Measurements from ENCODE around the gene OR9Q2. TPM values are rescaled to one million over a fixed set of nuclear protein-coding genes. Genes with fewer than 3 reads are reported as not detected.

OR9Q2 gene
- total RNA-seq, 2 experiments from 2014 or later = not detected

- no peaks in the 10 kb centered on the region for H4K20me1 ChIP-seq (ENCODE audit: insufficient read depth, low read length)
- H3K4me3 ChIP-seq (ENCODE audit: low read depth, low read length, poor library complexity, severe bottlenecking) = no peak overlapping the region
- no peak overlapping the region for H2AFZ ChIP-seq (ENCODE audit: low read length)
- H3K4me1 ChIP-seq (ENCODE audit: insufficient read depth, low read length, poor library complexity, severe bottlenecking) = no peaks in the 10 kb centered on the region
- H3K9me3 ChIP-seq (ENCODE audit: low read length) = no peaks in the 10 kb centered on the region
- no peaks in the 10 kb centered on the region for H3K9me2 ChIP-seq (ENCODE audit: insufficient read depth, low read length)
- CTCF ChIA-PET (ENCODE audit: unreplicated experiment) = no interaction called here
- no peak for DNase-seq (ENCODE audit: low spot score)
- no peaks in the 10 kb centered on the region for H3K79me2 ChIP-seq (ENCODE audit: insufficient read depth, low read depth, low read length)
- H3K27ac ChIP-seq (ENCODE audit: low read depth, low read length, poor library complexity, severe bottlenecking) = no peak overlapping the region
- intact Hi-C loops (cut with micrococcal nuclease; ENCODE audit: unreplicated experiment) = no loop called here
- TF ChIP-seq EZH2phosphoT487 (IDR thresholded peaks at IDR 0.05; ENCODE audit: borderline replicate concordance, low read depth, low read length) (no peak), CTCF (conservative IDR thresholded peaks at IDR 0.05; ENCODE audit: low read length) (no peak)
- H3K4me2 ChIP-seq (ENCODE audit: low read length) = no peak overlapping the region
- POLR2A ChIA-PET = no interaction called here
- H3K36me3 ChIP-seq (ENCODE audit: insufficient read depth, low read length) = no peaks in the 10 kb centered on the region
- BruUV-seq (replicated peaks) = no TSS peak
These were observed 1.9 kb upstream of the OR9Q2 start for GRCh38 chr11:58186938-58187337.

GRCh38 chr11:58192229-58192628, 3.4 kb downstream of the OR9Q2 start:
- Histone ChIP-seq H2AFZ (ENCODE audit: low read length) (no peak overlapping the region), H3K4me3 (ENCODE audit: low read depth, low read length, poor library complexity, severe bottlenecking) (no peak overlapping the region), H3K9me2 (ENCODE audit: insufficient read depth, low read length) (no peaks in the 10 kb centered on the region), H3K27ac (ENCODE audit: low read depth, low read length, poor library complexity, severe bottlenecking) (no peak overlapping the region), H3K79me2 (ENCODE audit: insufficient read depth, low read depth, low read length) (no peaks in the 10 kb centered on the region), H3K4me1 (ENCODE audit: insufficient read depth, low read length, poor library complexity, severe bottlenecking) (no peaks in the 10 kb centered on the region), H3K4me2 (ENCODE audit: low read length) (no peak overlapping the region), H4K20me1 (ENCODE audit: insufficient read depth, low read length) (no peaks in the 10 kb centered on the region), H3K9me3 (ENCODE audit: low read length) (no peaks in the 10 kb centered on the region), H3K36me3 (ENCODE audit: insufficient read depth, low read length) (no peaks in the 10 kb centered on the region)
- TF ChIP-seq CTCF (conservative IDR thresholded peaks at IDR 0.05; ENCODE audit: low read length) = no peak
- TF ChIP-seq EZH2phosphoT487 (IDR thresholded peaks at IDR 0.05; ENCODE audit: borderline replicate concordance, low read depth, low read length) = no peak
- intact Hi-C loops (cut with micrococcal nuclease; ENCODE audit: unreplicated experiment) = no loop called here
- POLR2A ChIA-PET = no interaction called here
- BruUV-seq (replicated peaks) = no TSS peak
- DNase-seq (ENCODE audit: low spot score) = no peak
- CTCF ChIA-PET (ENCODE audit: unreplicated experiment) = no interaction called here

DNA sequence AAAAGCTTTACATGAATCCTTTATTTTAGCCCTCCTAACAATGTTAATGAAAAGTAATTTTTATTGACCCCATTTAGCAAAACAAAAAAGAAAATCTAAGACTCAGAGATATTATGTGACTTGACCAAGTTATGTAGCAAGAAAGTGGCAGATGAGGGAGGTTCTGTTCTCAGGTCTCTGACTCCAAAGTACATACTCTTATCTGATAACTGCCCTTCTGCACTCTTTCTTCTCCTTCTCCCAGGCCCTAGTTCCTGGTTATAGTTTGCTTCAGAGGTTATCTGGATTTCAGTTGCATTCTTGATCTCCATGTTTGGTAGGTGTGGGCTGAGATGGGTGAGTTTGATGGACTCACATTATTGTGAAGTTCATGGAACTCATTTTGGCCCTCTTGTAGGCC, 4.5 kb downstream of the OR9Q2 start:
- no peak overlapping the region for H3K27ac ChIP-seq (ENCODE audit: low read depth, low read length, poor library complexity, severe bottlenecking)
- no peaks in the 10 kb centered on the region for H3K9me2 ChIP-seq (ENCODE audit: insufficient read depth, low read length)
- BruUV-seq (replicated peaks) = no TSS peak
- no peaks in the 10 kb centered on the region for H3K4me1 ChIP-seq (ENCODE audit: insufficient read depth, low read length, poor library complexity, severe bottlenecking)
- no peaks in the 10 kb centered on the region for H3K36me3 ChIP-seq (ENCODE audit: insufficient read depth, low read length)
- TF ChIP-seq CTCF (conservative IDR thresholded peaks at IDR 0.05; ENCODE audit: low read length) (no peak), EZH2phosphoT487 (IDR thresholded peaks at IDR 0.05; ENCODE audit: borderline replicate concordance, low read depth, low read length) (no peak)
- no peaks in the 10 kb centered on the region for H3K9me3 ChIP-seq (ENCODE audit: low read length)
- no peaks in the 10 kb centered on the region for H3K79me2 ChIP-seq (ENCODE audit: insufficient read depth, low read depth, low read length)
- no peak overlapping the region for H3K4me3 ChIP-seq (ENCODE audit: low read depth, low read length, poor library complexity, severe bottlenecking)
- ChIA-PET CTCF (ENCODE audit: unreplicated experiment) (no interaction called here), POLR2A (no interaction called here)
- DNase-seq (ENCODE audit: low spot score) = no peak
- H4K20me1 ChIP-seq (ENCODE audit: insufficient read depth, low read length) = no peaks in the 10 kb centered on the region
- no peak overlapping the region for H2AFZ ChIP-seq (ENCODE audit: low read length)
- no peak overlapping the region for H3K4me2 ChIP-seq (ENCODE audit: low read length)
- intact Hi-C loops (cut with micrococcal nuclease; ENCODE audit: unreplicated experiment) = no loop called here

Measured in OCI-LY7 (cell line).